ENCODE measurements around the gene CERS6. TPM values are rescaled to one million over a fixed set of nuclear protein-coding genes. Genes with fewer than 3 reads are reported as not detected.

CERS6 gene
- total RNA-seq, 1 donor from 2014 or later: 30.8 TPM

- no peak overlapping the region for H3K27ac Mint-ChIP-seq (ENCODE audit: unreplicated experiment)
- H3K4me1 Mint-ChIP-seq (ENCODE audit: low read depth): peaks cover 16% of the 10 kb centered on the region
- no peaks in the 10 kb centered on the region for H3K9me3 Mint-ChIP-seq (ENCODE audit: low read depth)
- H3K27me3 Mint-ChIP-seq (ENCODE audit: low read depth): no peaks in the 10 kb centered on the region
- H3K36me3 Mint-ChIP-seq (ENCODE audit: low read depth): peaks cover 13% of the 10 kb centered on the region
- H3K4me3 Mint-ChIP-seq (ENCODE audit: unreplicated experiment): no peak overlapping the region
- no peak for DNase-seq (ENCODE audit: low spot score)
- TF ChIP-seq CTCF (IDR thresholded peaks at IDR 0.05): no peak
These were observed 242.9 kb downstream of the CERS6 start for GRCh38 chr2:168698969-168699368.

DNA sequence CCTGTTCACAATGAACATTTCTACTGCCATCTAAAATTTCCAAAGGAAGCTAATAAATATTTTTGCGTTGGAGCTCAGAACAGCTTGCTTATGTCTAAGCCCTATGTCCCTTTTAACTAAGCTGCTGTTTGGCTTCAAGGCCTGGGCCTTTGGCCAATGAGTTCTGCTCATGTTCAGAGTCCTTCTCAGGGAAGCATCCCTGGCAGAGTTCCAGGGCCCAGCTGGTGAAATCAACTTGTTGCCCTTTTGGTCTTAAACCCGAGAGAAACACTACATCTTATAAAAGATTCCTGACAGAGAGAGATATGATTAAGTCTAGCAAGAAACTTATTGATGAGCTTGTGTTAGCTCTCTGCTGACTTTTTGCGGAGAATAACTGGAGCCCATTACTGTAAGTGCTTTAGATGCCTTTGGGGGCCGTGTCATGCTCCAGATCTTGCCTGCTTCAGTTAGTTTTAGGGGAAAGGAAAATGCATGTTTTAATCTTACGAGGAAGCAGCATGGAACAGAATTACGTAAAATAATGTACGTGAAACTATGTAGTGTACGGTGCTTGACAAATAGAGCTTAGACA is 243.9 kb downstream of the CERS6 start:
- TF ChIP-seq CTCF (IDR thresholded peaks at IDR 0.05): no peak
- Mint-ChIP-seq H3K9me3 (ENCODE audit: low read depth) (no peaks in the 10 kb centered on the region), H3K4me1 (ENCODE audit: low read depth) (peaks cover 16% of the 10 kb centered on the region), H3K27me3 (ENCODE audit: low read depth) (no peaks in the 10 kb centered on the region), H3K27ac (ENCODE audit: unreplicated experiment) (peak overlapping the region; percentile 56), H3K4me3 (ENCODE audit: unreplicated experiment) (no peak overlapping the region), H3K36me3 (ENCODE audit: low read depth) (peaks cover 11% of the 10 kb centered on the region)
- DNase-seq (ENCODE audit: low spot score): no peak

- Mint-ChIP-seq H3K27me3 (ENCODE audit: low read depth) (no peaks in the 10 kb centered on the region), H3K4me1 (ENCODE audit: low read depth) (peaks cover 16% of the 10 kb centered on the region), H3K4me3 (ENCODE audit: unreplicated experiment) (no peak overlapping the region), H3K9me3 (ENCODE audit: low read depth) (no peaks in the 10 kb centered on the region), H3K36me3 (ENCODE audit: low read depth) (peaks cover 8% of the 10 kb centered on the region), H3K27ac (ENCODE audit: unreplicated experiment) (no peak overlapping the region)
- TF ChIP-seq CTCF (IDR thresholded peaks at IDR 0.05): no peak
- DNase-seq (ENCODE audit: low spot score): no peak
These were observed 244.7 kb downstream of the CERS6 start for GRCh38 chr2:168700615-168701245.

GRCh38 chr2:168702579-168702978 is 246.5 kb downstream of the CERS6 start:
- DNase-seq (ENCODE audit: low spot score): no peak
- Mint-ChIP-seq H3K4me1 (ENCODE audit: low read depth) (peaks cover 16% of the 10 kb centered on the region), H3K27ac (ENCODE audit: unreplicated experiment) (no peak overlapping the region), H3K9me3 (ENCODE audit: low read depth) (no peaks in the 10 kb centered on the region), H3K4me3 (ENCODE audit: unreplicated experiment) (no peak overlapping the region), H3K27me3 (ENCODE audit: low read depth) (no peaks in the 10 kb centered on the region), H3K36me3 (ENCODE audit: low read depth) (peaks cover 3% of the 10 kb centered on the region)
- TF ChIP-seq CTCF (IDR thresholded peaks at IDR 0.05): no peak

- Mint-ChIP-seq H3K27me3 (ENCODE audit: low read depth) (no peaks in the 10 kb centered on the region), H3K9me3 (ENCODE audit: low read depth) (no peaks in the 10 kb centered on the region), H3K4me1 (ENCODE audit: low read depth) (peaks cover 16% of the 10 kb centered on the region), H3K27ac (ENCODE audit: unreplicated experiment) (no peak overlapping the region), H3K4me3 (ENCODE audit: unreplicated experiment) (no peak overlapping the region), H3K36me3 (ENCODE audit: low read depth) (peaks cover 2% of the 10 kb centered on the region)
- no peak for TF ChIP-seq CTCF (IDR thresholded peaks at IDR 0.05)
- DNase-seq (ENCODE audit: low spot score): no peak
These were observed 247.9 kb downstream of the CERS6 start for GRCh38 chr2:168703926-168704325.
